K562 (cell line): ENCODE measurements around the gene DNAAF1. TPM values are rescaled to one million over a fixed set of nuclear protein-coding genes. Genes with fewer than 3 reads are reported as not detected.

ENCODE experiments used
- ATAC-seq: fragments of 200-7000 bp; cut with Tn5 transposase; 3 replicates; pipeline ENCODE4 v1.9.1; 2020; ENCODE audit warnings: moderate library complexity
- BruUV-seq: library from RNA; stranded (reverse); fragments of 400-500 nt; replicated peaks from 2 replicates; lab custom pipeline; 2021; lab: Mats Ljungman, UMichigan
- CTCF ChIA-PET: fragments of 300-600 bp; formaldehyde crosslinking; extraction: SDS; loops from one replicate; lab custom pipeline; 2021; ENCODE audit warnings: low intra/inter-chr PET ratio; lab: Yijun Ruan, JAX
- POLR2A ChIA-PET: fragments of 300-600, 350-650 bp; sonication (Branson Sonifier 250); formaldehyde crosslinking; extraction: SDS; loops from one replicate; lab custom pipeline; 2021; ENCODE audit warnings: antibody characterized with exemption, inconsistent platforms; lab: Yijun Ruan, JAX
- DNase-seq, 4 experiments: peaks; one replicate each; pipeline versions ENCODE4 v3.0.0 to v3.0.0-alpha.2; 2011 to 2018; ENCODE audit warnings: low spot score in 3 of 4, mixed read lengths in 3 of 4; ENCODE audit errors: extremely low read depth in 1 of 4
- FAIRE-seq: peaks from 2 replicates; lab custom pipeline; 2011; peaks lifted over from hg19 to GRCh38; lab: Jason Lieb, UNC
- H2AFZ ChIP-seq: 2 replicates; pipeline ENCODE4 v1.6.0; 2011; ENCODE audit warnings: low read depth, low read length, control low read depth, inconsistent platforms
- H3K27ac ChIP-seq: fragments of 200-600 bp; 3 replicates; pipeline ENCODE4 v1.8.0; 2011; ENCODE audit warnings: low read depth, mild to moderate bottlenecking, control low read depth, inconsistent platforms, low read length, moderate library complexity, mixed read lengths; ENCODE audit errors: extremely low read depth
- H3K27me3 ChIP-seq, 2 experiments: fragments of 300-600 bp in 1 of 2; 2 replicates in 1 of 2; 3 replicates in 1 of 2; pipeline versions ENCODE4 v1.6.0 to v1.8.0; 2011; ENCODE audit warnings: inconsistent platforms in 2 of 2, low read length in 2 of 2, mild to moderate bottlenecking in 1 of 2, mixed read lengths in 1 of 2, moderate library complexity in 1 of 2; ENCODE audit not compliant: control insufficient read depth in 2 of 2, insufficient read depth in 2 of 2
- H3K36me3 ChIP-seq: fragments of 300-600 bp; 3 replicates; pipeline ENCODE4 v1.8.0; 2011; ENCODE audit warnings: mild to moderate bottlenecking, low read length, inconsistent platforms; ENCODE audit not compliant: control insufficient read depth, insufficient read depth
- H3K4me1 ChIP-seq, 2 experiments: fragments of 200-600 bp in 1 of 2; replicated peaks in 1 of 2; 2 replicates in 1 of 2; 3 replicates in 1 of 2; pipeline versions ENCODE4 v1.5.1 to v1.8.0; 2011; ENCODE audit warnings: inconsistent platforms in 2 of 2, low read length in 2 of 2, mild to moderate bottlenecking in 1 of 2, mixed read lengths in 1 of 2, moderate library complexity in 1 of 2; ENCODE audit not compliant: control insufficient read depth in 2 of 2, insufficient read depth in 2 of 2
- H3K4me2 ChIP-seq: 2 replicates; pipeline ENCODE4 v1.6.1; 2011; ENCODE audit warnings: low read length, control low read depth, inconsistent platforms, mixed read lengths; ENCODE audit not compliant: insufficient read depth
- H3K4me3 ChIP-seq: fragments of 200-600 bp; sonication (generic), shearing (Covaris generic); 2 replicates; pipeline ENCODE4 v1.5.1; 2016; ENCODE audit warnings: control low read depth, inconsistent platforms
- H3K79me2 ChIP-seq: fragments of 200-600 bp; 3 replicates; pipeline ENCODE4 v1.8.0; 2011; ENCODE audit warnings: low read length, inconsistent platforms; ENCODE audit not compliant: control insufficient read depth, insufficient read depth
- H3K9ac ChIP-seq, 2 experiments: 2 replicates each; pipeline versions ENCODE4 v1.6.0 to v1.6.1; 2011; ENCODE audit warnings: low read depth in 2 of 2, low read length in 2 of 2, control low read depth in 1 of 2, inconsistent platforms in 1 of 2, mild to moderate bottlenecking in 1 of 2, mixed read lengths in 1 of 2; ENCODE audit not compliant: insufficient read depth in 1 of 2
- H3K9me1 ChIP-seq: one replicate; pipeline ENCODE4 v1.6.0; 2011; ENCODE audit warnings: inconsistent platforms, mild to moderate bottlenecking, low read length, moderate library complexity; ENCODE audit not compliant: control insufficient read depth, insufficient read depth
- H3K9me3 ChIP-seq: replicated peaks from 2 replicates; pipeline ENCODE4 v1.5.1; 2011; ENCODE audit warnings: low read depth, low read length, inconsistent platforms; ENCODE audit not compliant: control insufficient read depth, insufficient read depth
- H4K20me1 ChIP-seq: replicated peaks from 2 replicates; pipeline ENCODE4 v1.6.1; 2011; ENCODE audit warnings: low read length, inconsistent platforms, mixed read lengths; ENCODE audit not compliant: control insufficient read depth, insufficient read depth
- ADNP ChIP-seq: fragments of 200-800 bp; sonication (Bioruptor generic); IDR thresholded peaks from 2 replicates; pipeline ENCODE4 v1.6.1; 2016; ENCODE audit warnings: missing genetic modification characterization, missing compliant biosample characterization
- BCLAF1 ChIP-seq, 2 experiments: fragments of 450-650 bp in 1 of 2; IDR thresholded peaks; 2 replicates each; pipeline ENCODE4 v1.6.1; 2011 to 2017; ENCODE audit warnings: low read depth in 2 of 2, antibody characterized with exemption in 1 of 2, borderline replicate concordance in 1 of 2, low read length in 1 of 2, mild to moderate bottlenecking in 1 of 2, mixed read lengths in 1 of 2; ENCODE audit not compliant: control insufficient read depth in 1 of 2
- BHLHE40 ChIP-seq: IDR thresholded peaks from 2 replicates; pipeline ENCODE4 v1.6.1; 2011; ENCODE audit warnings: low read length, improper control_type of control experiment
- DMBX1 ChIP-seq: fragments of 250-450 bp; sonication (Bioruptor Pico); IDR thresholded peaks from 2 replicates; pipeline ENCODE4 v1.8.0; 2022; ENCODE audit warnings: inconsistent platforms, mild to moderate bottlenecking, moderate library complexity, borderline replicate concordance
- HINFP ChIP-seq: fragments of 450-650 bp; conservative IDR thresholded peaks from 2 replicates; pipeline ENCODE4 v1.6.1; 2016; ENCODE audit warnings: missing genetic modification characterization, low read depth, mild to moderate bottlenecking, control low read depth, missing compliant biosample characterization
- HNRNPUL1 ChIP-seq: fragments of 200-400 bp; formaldehyde crosslinking; IDR thresholded peaks from 2 replicates; pipeline ENCODE4 v1.6.1; 2017; ENCODE audit warnings: low read length
- IRF2 ChIP-seq: sonication (generic); formaldehyde crosslinking; IDR thresholded peaks from 2 replicates; pipeline ENCODE4 v1.8.1; 2022; ENCODE audit warnings: mild to moderate bottlenecking, missing genetic modification reagents
- RBM15 ChIP-seq: fragments of 200-400 bp; formaldehyde crosslinking; IDR thresholded peaks from 2 replicates; pipeline ENCODE4 v1.6.1; 2018; ENCODE audit warnings: mild to moderate bottlenecking, low read length, moderate library complexity; ENCODE audit not compliant: insufficient read depth
- SNRNP70 ChIP-seq: fragments of 200-400 bp; formaldehyde crosslinking; optimal IDR thresholded peaks from 2 replicates; pipeline ENCODE3; 2017; ENCODE audit warnings: low read depth, low read length
- TCF15 ChIP-seq: fragments of 250-450 bp; sonication (Bioruptor Pico); IDR thresholded peaks from 2 replicates; pipeline ENCODE4 v1.8.0; 2022; ENCODE audit warnings: moderate library complexity, mild to moderate bottlenecking, inconsistent platforms
- ZBTB33 ChIP-seq: sonication (generic); formaldehyde crosslinking; IDR thresholded peaks from 2 replicates; pipeline ENCODE4 v1.8.1; 2023; ENCODE audit warnings: mild to moderate bottlenecking, missing genetic modification reagents
- ZNF175 ChIP-seq: fragments of 200-800 bp; sonication (Bioruptor generic); IDR thresholded peaks from 2 replicates; pipeline ENCODE4 v1.6.1; 2016; ENCODE audit warnings: low read depth, mild to moderate bottlenecking, missing genetic modification characterization, missing compliant biosample characterization
- WGBS: fragments of 100-300 bp; shearing (Covaris generic); methylation state at CpG from one replicate; pipeline ENCODE4 v1.1.6; 2016; ENCODE audit warnings: low coverage, mixed read lengths; ENCODE audit not compliant: insufficient coverage; ENCODE audit errors: missing lambda C conversion rate; 5-methylcytosine and 5-hydroxymethylcytosine counted together
- in situ Hi-C: fragments of 300-500 bp; cut with MboI; formaldehyde crosslinking; loops from 4 replicates; pipeline ENCODE4 v1.15.0; 2018; ENCODE audit warnings: inconsistent platforms, mixed read lengths
- intact Hi-C: fragments of 100-400 bp; cut with micrococcal nuclease; formaldehyde crosslinking; loops from 2 replicates; pipeline ENCODE4 v1.14.2; 2022
- polyA plus RNA-seq, 8 experiments: library from polyadenylated mRNA; depleted of rRNA in 4 of 8; stranded (reverse) in 5 of 8; unstranded in 3 of 8; fragments of >200 nt; fragmentation: Nextera tagmentation in 2 of 8; fragmentation: Illumina TruSeq in 1 of 8; extraction: Ambion mirVana in 2 of 8; extraction: Trizol in 1 of 8; gene quantifications; 2 replicates each; pipeline versions ENCODE4 v1.2.1 to v1.2.3, GENCODE V29; 2011 to 2014; ENCODE audit warnings: inconsistent platforms in 1 of 8, missing spikeins in 1 of 8
- total RNA-seq, 7 experiments: library from RNA; depleted of rRNA in 6 of 7; stranded (reverse); fragments of >200 nt in 6 of 7; fragmentation: Illumina TruSeq in 2 of 7; extraction: Trizol in 2 of 7; gene quantifications; 2 replicates each; pipeline versions ENCODE4 v1.2.1 to v1.2.3, GENCODE V29; 2011 to 2021; ENCODE audit warnings: low replicate concordance in 1 of 7

DNAAF1 gene
- total and polyA plus RNA-seq, 9 of the 15 experiments (the other 6 are each of a cell fraction or from before 2014, with no cell fraction given) = 0.01 TPM; not detected in 8

GRCh38 chr16:84098939-84099338 lies 46.2 kb upstream of the DNAAF1 start:
- Histone ChIP-seq H3K36me3 (peaks cover 67% of the 10 kb centered on the region), H3K4me1 (no peaks in the 10 kb centered on the region), H3K79me2 (peaks cover 19% of the 10 kb centered on the region), H3K9me1 (no peaks in the 10 kb centered on the region), H3K27me3 (no peaks in the 10 kb centered on the region), H2AFZ (no peak overlapping the region), H3K4me2 (no peak overlapping the region), H3K9me3 (no peaks in the 10 kb centered on the region), H3K4me3 (no peak overlapping the region), H3K9ac (no peak overlapping the region), H3K27ac (no peak overlapping the region), H4K20me1 (no peaks in the 10 kb centered on the region; the same call in 1 of the 2 replicates)
- no peak for DNase-seq
- POLR2A ChIA-PET = no interaction called here
- ATAC-seq = no peak
- 92% methylated on average over 7 of the region's 7 CpGs for WGBS
- CTCF ChIA-PET = no interaction called here
- BruUV-seq = no TSS peak
- FAIRE-seq = no peak
- in situ Hi-C loops = no loop called here
- intact Hi-C loops = no loop called here
- TF ChIP-seq IRF2 (CRISPR knock-in tag) = no peak
- TF ChIP-seq BCLAF1 (IDR thresholded peaks at IDR 0.05; ENCODE audit: borderline replicate concordance in 1 of 2, control insufficient read depth in 1 of 2, low read depth in 2 of 2, low read length in 1 of 2) = no peak
- TF ChIP-seq HINFP (tag) = no peak
- TF ChIP-seq HNRNPUL1 = no peak
- no peak for TF ChIP-seq SNRNP70
- TF ChIP-seq TCF15 = no peak
- no peak for TF ChIP-seq ADNP (tag)
- TF ChIP-seq ZNF175 = no peak
- no peak for TF ChIP-seq DMBX1
- no peak for TF ChIP-seq BHLHE40
- no peak for TF ChIP-seq ZBTB33
- no peak for TF ChIP-seq RBM15
